OCI-LY1 (cell line): ENCODE measurements around the gene RBMX.

Source experiments
- H2AFZ ChIP-seq: fragments of 200-600 bp; sonication (generic), shearing (Covaris generic); 2 replicates; pipeline ENCODE4 v1.6.0; 2014; ENCODE audit warnings: antibody characterized with exemption, mild to moderate bottlenecking, low read length
- H3F3A ChIP-seq: fragments of 200-600 bp; sonication (generic), shearing (Covaris generic); 2 replicates; pipeline ENCODE4 v1.6.0; 2014; ENCODE audit warnings: mild to moderate bottlenecking, antibody characterized with exemption, low read length, moderate library complexity; ENCODE audit not compliant: insufficient read depth
- H3K27ac ChIP-seq: fragments of 200-600 bp; sonication (generic); 2 replicates; pipeline ENCODE4 v1.5.1; 2014; ENCODE audit warnings: low read length, mixed run types, mild to moderate bottlenecking, low read depth; ENCODE audit not compliant: poor library complexity, severe bottlenecking
- H3K27me3 ChIP-seq: fragments of 200-600 bp; sonication (generic); 2 replicates; pipeline ENCODE4 v1.6.0; 2014; ENCODE audit warnings: antibody characterized with exemption, mild to moderate bottlenecking, low read length, moderate library complexity; ENCODE audit not compliant: insufficient read depth
- H3K36me3 ChIP-seq: fragments of 200-600 bp; sonication (generic); 2 replicates; pipeline ENCODE4 v1.6.1; 2014; ENCODE audit warnings: mild to moderate bottlenecking, antibody characterized with exemption, low read length, moderate library complexity, mixed read lengths; ENCODE audit not compliant: insufficient read depth
- H3K4me1 ChIP-seq: fragments of 200-600 bp; sonication (generic); 2 replicates; pipeline ENCODE4 v1.5.1; 2014; ENCODE audit warnings: mild to moderate bottlenecking, low read length, moderate library complexity; ENCODE audit not compliant: insufficient read depth, severe bottlenecking
- H3K4me2 ChIP-seq: fragments of 200-600 bp; sonication (generic), shearing (Covaris generic); 2 replicates; pipeline ENCODE4 v1.6.1; 2014; ENCODE audit warnings: low read length
- H3K4me3 ChIP-seq: fragments of 200-600 bp; sonication (generic); 2 replicates; pipeline ENCODE4 v1.5.1; 2014; ENCODE audit warnings: low read length, low read depth, mild to moderate bottlenecking, mixed read lengths; ENCODE audit not compliant: poor library complexity, severe bottlenecking
- H3K79me2 ChIP-seq: fragments of 200-600 bp; shearing (Covaris generic); 2 replicates; pipeline ENCODE4 v1.6.1; 2016; ENCODE audit warnings: mixed run types, low read length, mixed read lengths; ENCODE audit not compliant: insufficient read depth
- H3K9ac ChIP-seq: fragments of 200-600 bp; sonication (generic), shearing (Covaris generic); 2 replicates; pipeline ENCODE4 v1.6.1; 2014; ENCODE audit warnings: mild to moderate bottlenecking, low read length, mixed read lengths
- H3K9me2 ChIP-seq: fragments of 200-600 bp; sonication (generic), shearing (Covaris generic); 2 replicates; pipeline ENCODE4 v1.6.1; 2014; ENCODE audit warnings: low read depth, mild to moderate bottlenecking, low read length, mixed read lengths
- H3K9me3 ChIP-seq: fragments of 200-600 bp; shearing (Covaris generic); 2 replicates; pipeline ENCODE4 v1.6.1; 2014; ENCODE audit warnings: low read length, mixed read lengths
- H4K20me1 ChIP-seq: fragments of 200-600 bp; sonication (generic), shearing (Covaris generic); 2 replicates; pipeline ENCODE4 v1.6.0; 2016; ENCODE audit warnings: mild to moderate bottlenecking, low read length; ENCODE audit not compliant: insufficient read depth
- EZH2 ChIP-seq: fragments of 200-600 bp; sonication (generic), shearing (Covaris generic); IDR thresholded peaks from 2 replicates; pipeline ENCODE4 v1.8.0; 2017; ENCODE audit warnings: borderline replicate concordance, mixed run types, mild to moderate bottlenecking, antibody characterized with exemption, low read length, moderate library complexity, mixed read lengths
- TF ChIP-seq, protein P1 (sequence below): fragments of 200-600 bp; sonication (generic), shearing (Covaris generic); IDR thresholded peaks from 2 replicates; pipeline ENCODE4 v1.5.1; 2017; ENCODE audit warnings: mild to moderate bottlenecking, antibody characterized with exemption, low read length, moderate library complexity, mixed read lengths

Gene RBMX

DNA sequence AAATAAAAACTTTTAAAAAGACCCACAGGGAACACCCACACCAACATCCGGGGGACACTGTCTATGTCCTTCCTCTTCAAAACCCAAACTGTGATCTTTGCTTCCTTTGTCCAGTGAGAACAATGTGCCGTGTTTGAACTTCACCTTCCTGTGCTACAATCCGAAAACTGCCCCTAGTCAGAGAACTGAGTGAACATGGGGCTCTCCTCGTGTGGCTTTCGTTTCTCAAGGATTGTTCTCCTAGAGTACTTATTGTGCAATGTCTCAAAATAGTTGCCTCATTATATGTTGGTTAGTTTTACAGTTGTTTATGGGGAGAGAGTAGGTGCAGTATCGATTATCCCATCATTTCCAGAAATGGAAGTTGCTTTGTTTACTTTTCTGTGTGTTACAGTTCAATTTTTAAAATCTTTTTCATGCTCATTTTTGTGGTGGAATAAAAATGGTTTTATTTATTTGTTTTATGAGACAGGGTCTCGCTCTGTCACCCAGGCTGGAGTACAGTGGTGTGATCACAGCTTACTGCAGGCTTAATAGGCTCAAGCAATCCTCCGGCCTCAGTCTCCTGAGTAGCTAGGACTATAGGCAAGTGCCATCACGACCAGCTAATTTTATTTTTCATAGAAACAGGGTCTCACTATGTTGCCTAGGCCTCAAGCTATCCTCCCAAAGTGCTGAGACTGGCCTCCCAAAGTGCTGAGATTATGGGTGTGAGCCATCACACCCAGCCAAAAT is 29.9 kb downstream of the RBMX start:
- H3K36me3 ChIP-seq, result peaks cover 12% of the 10 kb centered on the region
- no peak overlapping the region for H3K9ac ChIP-seq
- H3K4me1 ChIP-seq, result no peaks in the 10 kb centered on the region
- no peaks in the 10 kb centered on the region for H3K9me3 ChIP-seq
- no peak overlapping the region for H3K4me2 ChIP-seq
- H3K4me3 ChIP-seq, result no peak overlapping the region
- H2AFZ ChIP-seq, result no peak overlapping the region
- H3K9me2 ChIP-seq, result no peaks in the 10 kb centered on the region
- H3K79me2 ChIP-seq, result no peaks in the 10 kb centered on the region
- no peaks in the 10 kb centered on the region for H3K27me3 ChIP-seq
- H3K27ac ChIP-seq, result no peak overlapping the region
- no peaks in the 10 kb centered on the region for H4K20me1 ChIP-seq
- no peaks in the 10 kb centered on the region for H3F3A ChIP-seq
- TF ChIP-seq EZH2, result no peak
- TF ChIP-seq, protein P1, sequence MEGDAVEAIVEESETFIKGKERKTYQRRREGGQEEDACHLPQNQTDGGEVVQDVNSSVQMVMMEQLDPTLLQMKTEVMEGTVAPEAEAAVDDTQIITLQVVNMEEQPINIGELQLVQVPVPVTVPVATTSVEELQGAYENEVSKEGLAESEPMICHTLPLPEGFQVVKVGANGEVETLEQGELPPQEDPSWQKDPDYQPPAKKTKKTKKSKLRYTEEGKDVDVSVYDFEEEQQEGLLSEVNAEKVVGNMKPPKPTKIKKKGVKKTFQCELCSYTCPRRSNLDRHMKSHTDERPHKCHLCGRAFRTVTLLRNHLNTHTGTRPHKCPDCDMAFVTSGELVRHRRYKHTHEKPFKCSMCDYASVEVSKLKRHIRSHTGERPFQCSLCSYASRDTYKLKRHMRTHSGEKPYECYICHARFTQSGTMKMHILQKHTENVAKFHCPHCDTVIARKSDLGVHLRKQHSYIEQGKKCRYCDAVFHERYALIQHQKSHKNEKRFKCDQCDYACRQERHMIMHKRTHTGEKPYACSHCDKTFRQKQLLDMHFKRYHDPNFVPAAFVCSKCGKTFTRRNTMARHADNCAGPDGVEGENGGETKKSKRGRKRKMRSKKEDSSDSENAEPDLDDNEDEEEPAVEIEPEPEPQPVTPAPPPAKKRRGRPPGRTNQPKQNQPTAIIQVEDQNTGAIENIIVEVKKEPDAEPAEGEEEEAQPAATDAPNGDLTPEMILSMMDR, result no peak

DNA sequence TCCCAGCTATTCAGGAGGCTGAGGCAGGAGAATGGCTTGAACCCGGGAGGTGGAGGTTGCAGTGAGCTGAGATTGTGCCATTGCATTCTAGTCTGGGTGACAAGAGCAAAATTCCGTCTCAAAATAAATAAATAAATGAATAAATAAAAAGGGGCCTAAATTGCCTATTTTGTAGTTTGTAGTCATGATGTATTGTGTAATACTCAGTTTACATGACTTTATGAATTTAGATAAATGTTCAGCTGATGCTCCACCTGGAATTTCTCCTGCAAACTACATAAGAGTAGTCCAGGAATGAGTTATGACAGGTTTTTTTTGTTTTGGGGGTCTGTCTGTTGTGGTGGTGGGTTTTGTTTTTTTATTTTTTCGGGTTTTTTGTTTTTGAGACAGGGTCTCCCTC is 31.1 kb downstream of the RBMX start:
- H3K9me3 ChIP-seq, result no peaks in the 10 kb centered on the region
- no peaks in the 10 kb centered on the region for H3F3A ChIP-seq
- no peaks in the 10 kb centered on the region for H4K20me1 ChIP-seq
- H3K79me2 ChIP-seq, result no peaks in the 10 kb centered on the region
- H3K4me3 ChIP-seq, result no peak overlapping the region
- H3K27ac ChIP-seq, result no peak overlapping the region
- H3K9ac ChIP-seq, result no peak overlapping the region
- H3K9me2 ChIP-seq, result no peaks in the 10 kb centered on the region
- no peaks in the 10 kb centered on the region for H3K4me1 ChIP-seq
- no peak overlapping the region for H3K4me2 ChIP-seq
- no peak overlapping the region for H2AFZ ChIP-seq
- TF ChIP-seq EZH2, result no peak
- TF ChIP-seq, protein P1, result no peak
- H3K36me3 ChIP-seq, result peaks cover 17% of the 10 kb centered on the region
- H3K27me3 ChIP-seq, result no peaks in the 10 kb centered on the region

DNA sequence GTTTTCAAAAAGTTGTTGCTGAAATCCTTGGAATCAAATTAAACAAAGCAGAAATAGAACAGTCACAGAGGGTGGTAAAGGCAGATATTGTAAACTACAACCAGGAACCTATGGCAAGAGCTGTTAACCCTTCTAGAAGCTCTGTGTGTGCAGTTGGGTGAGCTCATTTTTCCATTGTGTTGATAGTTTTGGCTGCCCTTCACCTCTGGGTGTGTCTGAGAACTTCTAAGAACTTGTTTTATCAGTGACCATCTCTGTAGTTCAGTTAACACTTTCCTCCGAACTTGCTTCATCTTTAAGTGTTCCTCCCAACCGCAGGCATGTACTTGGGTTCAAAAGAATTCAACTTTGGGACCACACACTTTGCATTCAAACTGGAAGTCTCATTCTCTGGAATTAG is 32.7 kb downstream of the RBMX start:
- no peak overlapping the region for H3K9ac ChIP-seq
- no peak overlapping the region for H3K4me3 ChIP-seq
- H3K4me1 ChIP-seq, result no peaks in the 10 kb centered on the region
- peaks cover 17% of the 10 kb centered on the region for H3K36me3 ChIP-seq
- H3K27me3 ChIP-seq, result no peaks in the 10 kb centered on the region
- H3K9me2 ChIP-seq, result no peaks in the 10 kb centered on the region
- no peak overlapping the region for H3K27ac ChIP-seq
- no peaks in the 10 kb centered on the region for H4K20me1 ChIP-seq
- no peaks in the 10 kb centered on the region for H3F3A ChIP-seq
- H3K79me2 ChIP-seq, result no peaks in the 10 kb centered on the region
- H2AFZ ChIP-seq, result no peak overlapping the region
- TF ChIP-seq EZH2, result no peak
- TF ChIP-seq, protein P1, result no peak
- H3K9me3 ChIP-seq, result no peaks in the 10 kb centered on the region
- no peak overlapping the region for H3K4me2 ChIP-seq
